HepG2 (cell line): Measurements from ENCODE around the gene SERTAD1. TPM values are rescaled to one million over a fixed set of nuclear protein-coding genes. Genes with fewer than 3 reads are reported as not detected.

ENCODE experiments used
- ARHGAP35 ChIP-seq: sonication (generic); formaldehyde crosslinking; IDR thresholded peaks from 2 replicates; pipeline ENCODE4 v1.9.0; 2022; ENCODE audit warnings: mild to moderate bottlenecking, inconsistent platforms, moderate library complexity, missing genetic modification reagents, borderline replicate concordance
- ATF6 ChIP-seq: sonication (generic); formaldehyde crosslinking; conservative IDR thresholded peaks from 2 replicates; pipeline ENCODE4 v1.4.0; 2020; ENCODE audit warnings: missing genetic modification reagents
- BCL6 ChIP-seq: IDR thresholded peaks from 2 replicates; pipeline ENCODE4 v1.6.1; 2016; ENCODE audit warnings: missing genetic modification reagents, missing compliant biosample characterization
- E2F5 ChIP-seq: sonication (generic); formaldehyde crosslinking; conservative IDR thresholded peaks from 2 replicates; pipeline ENCODE4 v1.4.0; 2020; ENCODE audit warnings: missing genetic modification reagents
- GFI1 ChIP-seq: sonication (generic); formaldehyde crosslinking; IDR thresholded peaks from 2 replicates; pipeline ENCODE4 v1.5.0; 2020; ENCODE audit warnings: missing genetic modification reagents, mild to moderate bottlenecking, borderline replicate concordance
- GPN1 ChIP-seq: sonication (generic); formaldehyde crosslinking; IDR thresholded peaks from 2 replicates; pipeline ENCODE4 v1.5.1; 2020; ENCODE audit warnings: missing genetic modification reagents, borderline replicate concordance
- HNF1B ChIP-seq: sonication (generic); formaldehyde crosslinking; IDR thresholded peaks from 2 replicates; pipeline ENCODE4 v1.5.1; 2020; ENCODE audit warnings: mild to moderate bottlenecking, moderate library complexity, missing genetic modification reagents
- MAFK ChIP-seq, 2 experiments: IDR thresholded peaks in 1 of 2; conservative IDR thresholded peaks in 1 of 2; 2 replicates each; pipeline ENCODE4 v1.6.1; 2011; ENCODE audit warnings: improper control_type of control experiment in 2 of 2, low read length in 2 of 2
- NCOA1 ChIP-seq: sonication (generic); formaldehyde crosslinking; IDR thresholded peaks from 2 replicates; pipeline ENCODE4 v1.9.0; 2021; ENCODE audit warnings: missing genetic modification reagents
- NRL ChIP-seq: sonication (generic); formaldehyde crosslinking; IDR thresholded peaks from 2 replicates; pipeline ENCODE4 v1.5.0; 2020; ENCODE audit warnings: missing genetic modification reagents, mild to moderate bottlenecking, moderate library complexity, borderline replicate concordance
- PCBP1 ChIP-seq: fragments of 200-400 bp; formaldehyde crosslinking; IDR thresholded peaks from 2 replicates; pipeline ENCODE4 v1.6.1; 2017; ENCODE audit warnings: mild to moderate bottlenecking, low read depth, low read length, borderline replicate concordance
- TRIM24 ChIP-seq: sonication (generic); formaldehyde crosslinking; IDR thresholded peaks from 2 replicates; pipeline ENCODE4 v1.8.0; 2022; ENCODE audit warnings: mild to moderate bottlenecking, missing genetic modification reagents
- ZNF292 ChIP-seq: sonication (generic); formaldehyde crosslinking; IDR thresholded peaks from 2 replicates; pipeline ENCODE4 v1.8.1; 2022; ENCODE audit warnings: mild to moderate bottlenecking, low read depth, missing genetic modification reagents, borderline replicate concordance
- ZNF362 ChIP-seq: sonication (generic); formaldehyde crosslinking; IDR thresholded peaks from 2 replicates; pipeline ENCODE4 v1.4.0; 2020; ENCODE audit warnings: missing genetic modification reagents, mild to moderate bottlenecking, borderline replicate concordance
- ZNF570 ChIP-seq: sonication (generic); formaldehyde crosslinking; IDR thresholded peaks from 2 replicates; pipeline ENCODE4 v1.4.0; 2020; ENCODE audit warnings: mild to moderate bottlenecking, missing genetic modification reagents, borderline replicate concordance
- ZNF616 ChIP-seq: sonication (generic); formaldehyde crosslinking; IDR thresholded peaks from 2 replicates; pipeline ENCODE4 v1.5.0; 2020; ENCODE audit warnings: low read depth, mild to moderate bottlenecking, missing genetic modification reagents
- ZNF704 ChIP-seq: sonication (generic); formaldehyde crosslinking; IDR thresholded peaks from 2 replicates; pipeline ENCODE4 v1.8.1; 2023; ENCODE audit warnings: mild to moderate bottlenecking, inconsistent platforms, moderate library complexity, missing genetic modification reagents, borderline replicate concordance
- ZNF850 ChIP-seq: sonication (generic); formaldehyde crosslinking; conservative IDR thresholded peaks from 2 replicates; pipeline ENCODE4 v1.9.0; 2021; ENCODE audit warnings: mild to moderate bottlenecking, missing genetic modification reagents
- ZSCAN12 ChIP-seq: sonication (generic); formaldehyde crosslinking; IDR thresholded peaks from 2 replicates; pipeline ENCODE4 v1.9.0; 2021; ENCODE audit warnings: mild to moderate bottlenecking, missing genetic modification reagents
- polyA plus RNA-seq, 8 experiments: library from polyadenylated mRNA; depleted of rRNA in 3 of 8; stranded (reverse) in 7 of 8; unstranded in 1 of 8; fragments of >200 nt; fragmentation: Illumina TruSeq in 4 of 8; extraction: Trizol in 4 of 8; gene quantifications; 2 replicates each; pipeline versions ENCODE4 v1.2.1 to v1.2.3, GENCODE V29; 2011 to 2016; ENCODE audit warnings: low read depth in 4 of 8, missing spikeins in 1 of 8, mixed read lengths in 1 of 8; ENCODE audit not compliant: insufficient read depth in 1 of 8
- total RNA-seq, 5 experiments: library from RNA; depleted of rRNA; stranded (reverse); fragments of >200 nt; fragmentation: Illumina TruSeq; extraction: Trizol; gene quantifications; 2 replicates each; pipeline ENCODE4 v1.2.3, GENCODE V29; 2016; ENCODE audit warnings: low read depth in 1 of 5

SERTAD1 gene
- total and polyA plus RNA-seq, 2 of the 13 experiments (the other 11 are each of a cell fraction or from before 2014, with no cell fraction given): 4.3 to 4.5 TPM

GRCh38 chr19:40420766-40421765 lies 4.7 kb downstream of the SERTAD1 start (continued):
- TF ChIP-seq HNF1B (CRISPR knock-in tag) (peak; percentile 49; the same call in 1 of the 2 replicates), ARHGAP35 (CRISPR knock-in tag) (no peak; the same call in 1 of the 2 replicates), E2F5 (CRISPR knock-in tag) (no peak), BCL6 (CRISPR knock-in tag) (peak; percentile 63), PCBP1 (peak; percentile 92; the same call in 1 of the 2 replicates), ZNF362 (CRISPR knock-in tag) (no peak; the same call in 1 of the 2 replicates), TRIM24 (CRISPR knock-in tag) (no peak), GFI1 (CRISPR knock-in tag) (peak; percentile 18; the same call in 1 of the 2 replicates), NCOA1 (CRISPR knock-in tag) (0 out of 2 replicates have a peak, but pooled peaks have one; percentile 25), NRL (CRISPR knock-in tag) (peak; percentile 94), ZNF292 (CRISPR knock-in tag) (peak; percentile 20; the same call in 1 of the 2 replicates), GPN1 (CRISPR knock-in tag) (no peak), MAFK (conservative IDR thresholded peaks at IDR 0.05 in 1 of 2, IDR thresholded peaks at IDR 0.05 in 1 of 2; ENCODE audit: low read length in 2 of 2) (no peak), ZNF704 (CRISPR knock-in tag) (no peak), ZNF850 (CRISPR knock-in tag) (peak; percentile 21; the same call in 1 of the 2 replicates), ATF6 (CRISPR knock-in tag) (no peak), ZNF616 (CRISPR knock-in tag) (no peak; the same call in 1 of the 2 replicates), ZNF570 (no peak), ZSCAN12 (CRISPR knock-in tag) (0 out of 2 replicates have a peak, but pooled peaks have one; percentile 81)
